IPS DF 4.7 (cell line): ENCODE results near the gene POP5.
"Not testable (repeated sequence)": the region's sequence is repeated elsewhere in the genome, so short reads cannot be mapped to it uniquely, and the experiment has no call there.

Experiments
- DNase-seq: peaks from one replicate; pipeline ENCODE4 v3.0.0-alpha.2; 2013; ENCODE audit warnings: low spot score; ENCODE audit errors: extremely low read depth

The POP5 gene

DNA sequence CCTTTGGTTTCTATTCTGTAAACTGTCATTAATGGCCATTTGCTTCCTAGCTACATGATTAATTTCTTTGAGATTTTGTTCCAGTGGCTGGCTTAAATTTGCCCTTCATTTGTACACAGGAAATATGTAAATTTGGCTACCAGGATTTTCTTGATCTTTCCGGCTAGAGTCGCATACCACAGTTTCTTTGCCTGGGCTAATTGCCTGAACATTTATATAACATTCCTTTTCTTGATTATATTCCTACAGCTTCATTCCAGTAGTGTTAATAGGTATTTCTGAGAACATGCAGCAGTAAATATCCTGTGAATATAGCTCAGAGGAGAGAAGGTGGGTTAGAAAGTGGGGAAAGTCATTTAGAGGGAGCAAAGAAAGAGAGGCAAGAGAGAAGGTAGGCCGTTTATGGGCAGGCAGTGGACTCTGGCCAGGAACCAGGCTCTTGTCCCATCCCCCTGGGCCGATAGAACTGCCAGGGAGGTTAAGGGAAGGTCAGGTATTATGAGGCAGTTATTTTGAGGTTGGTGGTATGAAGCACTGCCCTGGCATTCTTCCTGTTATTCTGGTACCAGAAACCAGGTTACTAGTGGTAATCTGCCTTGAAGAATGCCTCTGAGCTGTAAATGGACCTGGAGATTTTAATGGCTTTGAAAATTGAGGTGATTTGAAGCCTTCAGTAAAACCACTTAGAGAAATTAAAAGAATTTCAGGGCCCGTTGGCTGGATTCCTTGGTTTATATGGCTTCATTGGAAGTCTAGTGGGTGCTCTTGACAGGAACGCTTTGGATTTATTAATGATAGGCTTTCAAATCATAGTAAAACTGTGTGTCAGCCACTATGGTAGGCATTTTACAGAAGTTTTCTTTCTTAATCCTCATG is 42.7 kb downstream of the POP5 start:
- DNase-seq = no peak

DNA sequence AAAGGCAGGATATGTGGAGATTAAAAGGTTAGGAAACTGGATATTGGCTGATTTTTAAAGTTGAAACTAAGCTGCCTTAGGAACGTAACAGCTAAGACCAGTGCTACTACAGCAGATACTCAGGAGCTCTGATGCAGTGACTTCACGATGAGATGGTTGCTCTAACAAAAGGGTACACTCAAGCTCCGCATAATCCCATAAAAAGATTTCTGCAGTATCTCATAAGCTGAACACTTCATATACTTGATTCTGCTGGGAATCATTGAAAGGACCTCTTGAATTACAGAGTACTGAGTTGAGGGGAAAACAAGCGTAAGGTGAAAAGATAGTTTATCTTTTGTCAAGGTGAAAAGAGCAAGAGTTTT is 43.4 kb downstream of the POP5 start:
- no peak for DNase-seq

DNA sequence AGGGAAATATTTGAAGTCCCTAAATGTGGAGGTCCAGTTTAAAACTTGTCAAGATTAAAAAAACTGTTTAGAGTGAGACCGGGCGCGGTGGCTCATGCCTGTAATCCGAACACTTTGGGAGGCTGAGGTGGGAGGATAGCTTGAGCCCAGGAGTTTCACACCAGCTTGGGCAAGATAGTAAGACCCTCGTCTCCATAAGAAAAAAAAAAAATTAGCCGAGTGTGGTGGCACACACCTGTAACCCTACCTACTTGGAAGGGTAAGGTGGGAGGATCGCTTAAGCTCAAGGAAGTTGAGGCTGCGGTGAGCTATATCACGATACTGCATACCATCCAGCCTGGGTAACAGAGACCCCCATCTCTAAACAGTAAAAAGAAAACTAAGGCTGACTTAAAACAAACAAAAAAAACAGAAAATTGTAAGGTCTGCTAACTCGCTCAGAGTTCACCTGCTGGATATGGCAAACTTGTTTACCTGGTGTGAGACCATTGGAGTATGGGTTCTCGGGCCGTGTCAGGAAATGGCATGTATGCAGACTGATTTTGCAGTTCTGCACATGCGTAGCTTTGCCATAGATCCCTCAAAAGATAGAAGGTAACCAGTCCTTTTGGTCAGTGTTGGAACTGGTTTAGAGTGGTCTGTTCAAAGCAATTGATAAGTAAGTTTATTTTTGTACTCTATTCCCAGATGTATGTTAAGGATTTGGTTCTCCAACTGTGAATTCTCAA is 45.0 kb downstream of the POP5 start:
- DNase-seq = no peak

DNA sequence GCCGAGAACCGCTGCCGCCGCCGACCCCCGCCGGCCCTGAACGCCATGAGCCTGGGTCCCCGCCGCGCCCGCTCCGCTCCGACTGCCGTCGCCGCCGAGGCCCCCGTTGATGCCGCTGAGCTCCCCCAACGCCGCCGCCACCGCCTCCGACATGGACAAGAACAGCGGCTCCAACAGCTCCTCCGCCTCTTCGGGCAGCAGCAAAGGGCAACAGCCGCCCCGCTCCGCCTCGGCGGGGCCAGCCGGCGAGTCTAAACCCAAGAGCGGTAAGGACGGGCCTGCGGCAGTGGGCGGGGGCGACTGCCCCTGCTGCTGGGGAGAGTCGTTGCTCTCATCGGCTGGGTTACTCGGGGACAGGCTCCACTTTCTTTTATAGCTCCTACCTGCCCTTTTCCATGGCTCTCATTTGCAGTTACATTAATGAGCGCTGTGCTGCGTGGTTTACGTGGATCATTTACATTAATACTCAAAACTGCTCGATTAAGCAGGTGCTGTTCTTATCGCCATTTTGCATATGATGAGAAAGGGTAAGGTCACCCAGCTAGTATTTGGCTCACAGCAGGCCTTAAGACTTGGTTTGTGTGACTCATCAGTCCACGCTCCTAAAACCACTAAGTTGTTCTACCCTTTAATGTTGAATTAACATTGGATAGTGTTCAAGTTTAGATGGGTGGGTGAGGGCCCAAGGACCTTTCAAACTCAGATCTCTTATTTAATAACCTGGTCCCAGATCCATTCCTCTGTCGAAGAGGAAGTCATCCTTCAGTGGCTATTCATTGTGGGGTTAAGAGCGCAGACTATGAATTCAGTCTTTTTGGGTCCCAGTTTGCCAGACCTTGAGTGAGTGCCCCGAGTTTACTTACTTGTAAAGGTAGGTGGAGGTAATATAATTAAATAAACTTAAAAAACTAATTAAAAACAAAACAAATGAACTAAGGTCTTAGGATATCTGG is 46.2 kb downstream of the POP5 start:
- DNase-seq = no peak

- peak; percentile 90 for DNase-seq
Measured at GRCh38 chr12:120534203-120534702, 46.9 kb downstream of the POP5 start, which contains the start of gene RNF10. Gene RNF10 (plus strand): TSS chr12:120534356. CDS start chr12:120534812, 456 bp downstream.

GRCh38 chr12:120532701-120533238 is 48.4 kb downstream of the POP5 start:
- DNase-seq = no peak

- not testable (repeated sequence) for DNase-seq
Measured at GRCh38 chr12:120530418-120530761, 50.8 kb downstream of the POP5 start.

DNA sequence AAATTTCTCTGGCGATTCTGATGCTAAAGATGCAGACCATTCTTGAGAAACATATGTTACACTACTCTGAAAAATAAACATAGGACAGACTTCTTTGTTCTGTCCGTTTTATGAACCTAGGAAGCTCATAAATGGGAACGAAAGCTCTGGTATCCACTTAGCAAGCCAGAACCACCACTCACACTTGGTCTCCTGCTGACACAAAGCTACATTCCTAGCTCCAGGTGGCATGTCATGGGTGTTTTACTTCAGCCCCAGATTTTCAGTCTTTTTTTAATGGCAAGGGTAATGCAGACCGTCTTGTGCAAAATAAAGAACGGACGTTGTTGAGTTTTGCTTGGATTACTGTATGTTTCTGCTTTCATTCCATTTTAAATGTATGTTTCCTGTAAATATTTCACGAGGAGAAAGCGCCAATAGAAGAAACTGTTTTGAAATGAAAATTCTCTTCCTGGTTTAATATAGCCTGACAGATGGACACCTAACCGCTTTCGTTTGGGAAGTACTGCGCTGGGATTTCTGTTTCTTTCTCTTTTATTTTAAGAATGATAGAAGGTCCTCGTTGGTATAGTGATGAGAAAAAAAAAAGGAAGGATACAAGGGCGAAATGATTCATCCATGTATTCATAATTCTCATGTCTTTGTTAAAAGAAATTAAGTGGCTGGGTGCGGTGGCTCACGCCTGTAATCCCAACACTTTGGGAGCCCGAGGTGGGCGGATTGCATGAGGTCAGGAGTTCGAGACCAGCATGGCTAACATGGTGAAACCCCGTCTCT is 51.4 kb downstream of the POP5 start:
- DNase-seq = no peak

GRCh38 chr12:120528861-120529525 is 52.2 kb downstream of the POP5 start, which contains the start of gene COQ5:
Gene COQ5 (minus strand): TSS chr12:120529158. CDS start chr12:120529141, 17 bp downstream.
- DNase-seq = peak; percentile 75
